Measurements from ENCODE around the gene MFRP. TPM values are rescaled to one million over a fixed set of nuclear protein-coding genes. Genes with fewer than 3 reads are reported as not detected.

MFRP gene
- total RNA-seq, 1 experiment from 2014 or later = not detected

DNA sequence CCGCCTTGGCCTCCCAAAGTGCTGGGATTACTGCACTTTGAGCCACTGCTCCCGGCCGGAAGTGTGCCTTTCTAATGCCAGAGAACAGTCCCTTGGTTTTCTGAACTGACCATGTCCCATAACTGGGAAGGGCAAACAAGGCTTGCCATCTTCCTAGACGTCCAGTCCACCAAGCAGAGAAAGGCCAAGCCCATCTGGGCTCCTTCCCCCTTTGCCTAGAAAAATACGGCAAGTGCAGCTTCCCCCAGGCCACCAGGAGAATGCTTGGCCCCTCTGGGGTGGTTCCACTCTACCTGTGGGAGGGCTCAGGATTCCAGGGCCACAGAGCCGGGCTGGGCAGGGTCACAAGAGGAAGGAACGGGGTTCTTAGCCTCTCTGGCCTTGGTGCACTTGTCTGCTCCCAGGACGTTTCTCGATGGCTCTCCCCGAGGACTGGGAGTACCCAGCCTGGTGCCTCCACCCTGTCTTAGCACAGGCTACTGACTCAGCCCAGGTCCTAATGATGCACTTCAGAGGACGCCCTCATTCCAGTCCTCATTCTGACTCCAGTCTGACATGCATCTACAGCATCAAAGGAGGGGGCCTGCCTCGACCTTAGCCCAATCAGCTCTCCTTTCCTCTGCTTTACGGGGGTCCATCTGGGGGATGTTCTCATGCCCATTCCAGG, 33.8 kb upstream of the MFRP start:
- ATAC-seq (no peak), DNase-seq (ENCODE audit: low read depth, low spot score) (no peak)
- TF ChIP-seq, protein P1, sequence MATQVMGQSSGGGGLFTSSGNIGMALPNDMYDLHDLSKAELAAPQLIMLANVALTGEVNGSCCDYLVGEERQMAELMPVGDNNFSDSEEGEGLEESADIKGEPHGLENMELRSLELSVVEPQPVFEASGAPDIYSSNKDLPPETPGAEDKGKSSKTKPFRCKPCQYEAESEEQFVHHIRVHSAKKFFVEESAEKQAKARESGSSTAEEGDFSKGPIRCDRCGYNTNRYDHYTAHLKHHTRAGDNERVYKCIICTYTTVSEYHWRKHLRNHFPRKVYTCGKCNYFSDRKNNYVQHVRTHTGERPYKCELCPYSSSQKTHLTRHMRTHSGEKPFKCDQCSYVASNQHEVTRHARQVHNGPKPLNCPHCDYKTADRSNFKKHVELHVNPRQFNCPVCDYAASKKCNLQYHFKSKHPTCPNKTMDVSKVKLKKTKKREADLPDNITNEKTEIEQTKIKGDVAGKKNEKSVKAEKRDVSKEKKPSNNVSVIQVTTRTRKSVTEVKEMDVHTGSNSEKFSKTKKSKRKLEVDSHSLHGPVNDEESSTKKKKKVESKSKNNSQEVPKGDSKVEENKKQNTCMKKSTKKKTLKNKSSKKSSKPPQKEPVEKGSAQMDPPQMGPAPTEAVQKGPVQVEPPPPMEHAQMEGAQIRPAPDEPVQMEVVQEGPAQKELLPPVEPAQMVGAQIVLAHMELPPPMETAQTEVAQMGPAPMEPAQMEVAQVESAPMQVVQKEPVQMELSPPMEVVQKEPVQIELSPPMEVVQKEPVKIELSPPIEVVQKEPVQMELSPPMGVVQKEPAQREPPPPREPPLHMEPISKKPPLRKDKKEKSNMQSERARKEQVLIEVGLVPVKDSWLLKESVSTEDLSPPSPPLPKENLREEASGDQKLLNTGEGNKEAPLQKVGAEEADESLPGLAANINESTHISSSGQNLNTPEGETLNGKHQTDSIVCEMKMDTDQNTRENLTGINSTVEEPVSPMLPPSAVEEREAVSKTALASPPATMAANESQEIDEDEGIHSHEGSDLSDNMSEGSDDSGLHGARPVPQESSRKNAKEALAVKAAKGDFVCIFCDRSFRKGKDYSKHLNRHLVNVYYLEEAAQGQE (IDR thresholded peaks at IDR 0.05; ENCODE audit: insufficient read depth in 1 of 2, low read depth in 2 of 2, low read length in 1 of 2) = no peak
- TF ChIP-seq SIN3A (IDR thresholded peaks at IDR 0.05; ENCODE audit: borderline replicate concordance, insufficient read depth, low read depth, low read length) = no peak
- no peak for TF ChIP-seq POLR2AphosphoS5 (IDR thresholded peaks at IDR 0.05; ENCODE audit: low read depth, low read length)
- TF ChIP-seq TCF7L2 (IDR thresholded peaks at IDR 0.05; ENCODE audit: low read depth, low read length) = no peak
- TF ChIP-seq, protein P2, sequence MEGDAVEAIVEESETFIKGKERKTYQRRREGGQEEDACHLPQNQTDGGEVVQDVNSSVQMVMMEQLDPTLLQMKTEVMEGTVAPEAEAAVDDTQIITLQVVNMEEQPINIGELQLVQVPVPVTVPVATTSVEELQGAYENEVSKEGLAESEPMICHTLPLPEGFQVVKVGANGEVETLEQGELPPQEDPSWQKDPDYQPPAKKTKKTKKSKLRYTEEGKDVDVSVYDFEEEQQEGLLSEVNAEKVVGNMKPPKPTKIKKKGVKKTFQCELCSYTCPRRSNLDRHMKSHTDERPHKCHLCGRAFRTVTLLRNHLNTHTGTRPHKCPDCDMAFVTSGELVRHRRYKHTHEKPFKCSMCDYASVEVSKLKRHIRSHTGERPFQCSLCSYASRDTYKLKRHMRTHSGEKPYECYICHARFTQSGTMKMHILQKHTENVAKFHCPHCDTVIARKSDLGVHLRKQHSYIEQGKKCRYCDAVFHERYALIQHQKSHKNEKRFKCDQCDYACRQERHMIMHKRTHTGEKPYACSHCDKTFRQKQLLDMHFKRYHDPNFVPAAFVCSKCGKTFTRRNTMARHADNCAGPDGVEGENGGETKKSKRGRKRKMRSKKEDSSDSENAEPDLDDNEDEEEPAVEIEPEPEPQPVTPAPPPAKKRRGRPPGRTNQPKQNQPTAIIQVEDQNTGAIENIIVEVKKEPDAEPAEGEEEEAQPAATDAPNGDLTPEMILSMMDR (IDR thresholded peaks at IDR 0.05) = no peak
- H3K9me3 ChIP-seq (ENCODE audit: control insufficient read depth, insufficient read depth, low read depth, low read length) = no peaks in the 10 kb centered on the region
- in situ Hi-C loops (cut with HindIII; ENCODE audit: low pct_unique_long_range_greater_than_20kb, low sequenced_read_pairs) (no loop called here), intact Hi-C loops (cut with micrococcal nuclease; ENCODE audit: unreplicated experiment) (loop anchor here (5.0 kb wide), 1 partner anchor 92 kb away; no protein-coding TSS in a partner anchor)
- no peak overlapping the region for H3K27ac ChIP-seq (ENCODE audit: low read length)
- H3K27me3 ChIP-seq (ENCODE audit: control insufficient read depth, insufficient read depth, low read length) = no peaks in the 10 kb centered on the region
- peaks cover 11% of the 10 kb centered on the region for H3K4me1 ChIP-seq (ENCODE audit: control insufficient read depth, insufficient read depth, low read length)
- BruUV-seq (replicated peaks) = no TSS peak
- ChIA-PET POLR2A (no interaction called here), CTCF (interaction anchor here (0.6 to 1.6 kb wide), 5 partner anchors 7 to 117 kb away, joined by 3 to 7 read pairs (median 4); no protein-coding TSS in a partner anchor)
- H3K36me3 ChIP-seq (ENCODE audit: control insufficient read depth, insufficient read depth, low read length) = no peaks in the 10 kb centered on the region
- no peak overlapping the region for H3K4me3 ChIP-seq (ENCODE audit: low read depth in 2 of 2, low read length in 2 of 2)

DNA sequence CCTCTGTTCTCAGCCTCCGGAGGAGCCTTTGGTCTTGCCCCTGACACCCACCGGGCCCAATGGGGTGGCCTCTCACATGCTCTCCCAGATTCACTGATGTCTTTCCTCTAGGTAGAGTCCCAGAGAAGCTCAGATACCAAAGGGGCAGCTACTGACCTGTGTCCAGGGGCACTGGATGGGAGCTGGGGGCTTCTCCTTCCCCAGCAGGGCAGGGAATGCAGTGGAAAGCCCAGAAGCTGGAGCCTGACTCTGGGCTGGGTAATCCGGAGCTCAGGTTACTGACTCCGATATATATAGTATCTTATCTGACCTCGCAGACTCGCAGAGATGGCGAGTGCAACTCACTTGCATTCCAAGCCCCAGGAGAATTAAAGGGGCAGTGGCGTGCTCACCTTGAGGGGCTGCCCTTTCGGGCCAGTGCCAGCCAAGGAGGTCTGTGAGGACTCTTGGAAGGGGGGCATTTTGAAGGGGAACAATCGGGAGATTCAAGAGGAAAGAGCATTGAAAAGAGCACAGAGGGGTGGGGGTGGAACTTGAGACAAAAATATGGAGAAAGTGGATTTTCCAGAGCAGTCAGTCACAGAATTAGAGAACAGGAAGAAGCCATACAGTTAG, 32.5 kb upstream of the MFRP start:
- BruUV-seq (replicated peaks) = no TSS peak
- intact Hi-C loops (cut with micrococcal nuclease; ENCODE audit: unreplicated experiment) = no loop called here
- DNase-seq (ENCODE audit: low read depth, low spot score) (no peak), ATAC-seq (no peak)
- Histone ChIP-seq H3K4me3 (ENCODE audit: low read depth in 2 of 2, low read length in 2 of 2) (no peak overlapping the region), H3K4me1 (ENCODE audit: control insufficient read depth, insufficient read depth, low read length) (peaks cover 17% of the 10 kb centered on the region), H3K27me3 (ENCODE audit: control insufficient read depth, insufficient read depth, low read length) (no peaks in the 10 kb centered on the region), H3K36me3 (ENCODE audit: control insufficient read depth, insufficient read depth, low read length) (no peaks in the 10 kb centered on the region), H3K9me3 (ENCODE audit: control insufficient read depth, insufficient read depth, low read depth, low read length) (no peaks in the 10 kb centered on the region), H3K27ac (ENCODE audit: low read length) (no peak overlapping the region)
- ChIA-PET CTCF (interaction anchor here (0.6 kb wide), 2 partner anchors 41 to 720 kb away, joined by 7 to 10 read pairs; no protein-coding TSS in a partner anchor), POLR2A (no interaction called here)
- in situ Hi-C loops (cut with HindIII; ENCODE audit: low pct_unique_long_range_greater_than_20kb, low sequenced_read_pairs) = no loop called here
- TF ChIP-seq TCF7L2 (IDR thresholded peaks at IDR 0.05; ENCODE audit: low read depth, low read length) (no peak), SIN3A (IDR thresholded peaks at IDR 0.05; ENCODE audit: borderline replicate concordance, insufficient read depth, low read depth, low read length) (no peak), POLR2AphosphoS5 (IDR thresholded peaks at IDR 0.05; ENCODE audit: low read depth, low read length) (no peak)
- TF ChIP-seq, protein P2 (IDR thresholded peaks at IDR 0.05) = no peak
- TF ChIP-seq, protein P1 (IDR thresholded peaks at IDR 0.05; ENCODE audit: insufficient read depth in 1 of 2, low read depth in 2 of 2, low read length in 1 of 2) = no peak
